NOMO-1 (cell line): ENCODE data around the gene VAV3.

ENCODE experiments used
- DNase-seq, 2 experiments: peaks; one replicate each; lab custom pipeline; 2025; ENCODE audit not compliant: unreplicated experiment in 2 of 2; lab: John Stamatoyannopoulos, UW

VAV3 gene

GRCh38 chr1:107692580-107693345, 272.2 kb downstream of the VAV3 start:
- DNase-seq: no peak

- DNase-seq: peak; percentile 48 to 70
Measured at GRCh38 chr1:107691540-107691939, 273.4 kb downstream of the VAV3 start.

- no peak for DNase-seq
Measured at GRCh38 chr1:107690491-107690890, 274.5 kb downstream of the VAV3 start.

- DNase-seq: no peak
Measured at GRCh38 chr1:107689733-107690132, 275.2 kb downstream of the VAV3 start.

GRCh38 chr1:107689159-107689558, 275.8 kb downstream of the VAV3 start:
- no peak for DNase-seq

GRCh38 chr1:107687849-107688753, 276.9 kb downstream of the VAV3 start:
- DNase-seq: peak; percentile 59 to 94

- no peak for DNase-seq
Measured at GRCh38 chr1:107683683-107684082, 281.3 kb downstream of the VAV3 start.

- DNase-seq: no peak
Measured at GRCh38 chr1:107683191-107683657, 281.8 kb downstream of the VAV3 start.

GRCh38 chr1:107682467-107682866, 282.5 kb downstream of the VAV3 start:
- DNase-seq: no peak

- no peak for DNase-seq
Measured at GRCh38 chr1:107681001-107681479, 283.9 kb downstream of the VAV3 start.

- no peak for DNase-seq
Measured at GRCh38 chr1:107680579-107680985, 284.4 kb downstream of the VAV3 start.

- no peak for DNase-seq
Measured at GRCh38 chr1:107679411-107679953, 285.5 kb downstream of the VAV3 start.

- peak in 1 of 2 experiments; percentile 18 for DNase-seq
Measured at GRCh38 chr1:107678993-107679392, 286.0 kb downstream of the VAV3 start.

GRCh38 chr1:107677697-107678096, 287.3 kb downstream of the VAV3 start:
- DNase-seq: no peak

GRCh38 chr1:107674486-107674885, 290.5 kb downstream of the VAV3 start:
- no peak for DNase-seq

GRCh38 chr1:107673006-107673405, 292.0 kb downstream of the VAV3 start:
- peak in 1 of 2 experiments; percentile 63 for DNase-seq

GRCh38 chr1:107670397-107671040, 294.5 kb downstream of the VAV3 start:
- no peak for DNase-seq

GRCh38 chr1:107669996-107670395, 295.0 kb downstream of the VAV3 start:
- no peak for DNase-seq

- DNase-seq: no peak
Measured at GRCh38 chr1:107668762-107669161, 296.2 kb downstream of the VAV3 start.

GRCh38 chr1:107666493-107666892, 298.5 kb downstream of the VAV3 start:
- DNase-seq: no peak
